SHP77 treated with DMSO at 0.1 percent for 48 hours (cell line): Measurements from ENCODE around the gene RADIL.

Source experiments
- DNase-seq: peaks from one replicate; lab custom pipeline; 2025; lab: John Stamatoyannopoulos, UW

Gene RADIL

DNA sequence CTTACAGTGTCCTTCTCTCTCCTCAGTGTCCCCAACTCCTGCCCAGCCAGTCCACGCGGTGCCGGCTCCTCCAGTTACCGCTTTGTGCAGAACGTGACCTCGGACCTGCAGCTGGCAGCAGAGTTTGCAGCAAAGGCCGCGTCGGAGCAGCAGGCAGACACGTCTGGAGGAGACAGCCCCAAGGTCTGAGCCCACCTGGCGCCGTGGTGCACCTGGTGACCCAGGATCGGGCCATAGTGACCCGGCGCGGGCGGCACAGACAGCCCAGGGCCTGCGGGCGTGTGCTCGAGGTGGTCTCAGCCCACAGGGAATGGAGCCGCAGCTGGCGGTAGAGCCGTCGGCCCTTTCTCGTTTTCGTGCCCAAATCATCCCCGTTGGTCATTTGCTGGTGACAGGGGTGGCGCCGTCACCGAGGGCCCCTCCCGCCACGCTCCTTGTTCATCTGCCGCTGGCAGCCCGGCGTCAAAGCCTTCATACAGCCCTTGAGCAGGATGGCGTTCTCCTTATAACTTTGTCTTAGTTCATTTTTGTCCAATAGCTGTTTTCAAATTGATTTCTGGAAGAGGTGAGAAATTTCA is 129.0 kb downstream of the RADIL start:
- DNase-seq: no peak

DNA sequence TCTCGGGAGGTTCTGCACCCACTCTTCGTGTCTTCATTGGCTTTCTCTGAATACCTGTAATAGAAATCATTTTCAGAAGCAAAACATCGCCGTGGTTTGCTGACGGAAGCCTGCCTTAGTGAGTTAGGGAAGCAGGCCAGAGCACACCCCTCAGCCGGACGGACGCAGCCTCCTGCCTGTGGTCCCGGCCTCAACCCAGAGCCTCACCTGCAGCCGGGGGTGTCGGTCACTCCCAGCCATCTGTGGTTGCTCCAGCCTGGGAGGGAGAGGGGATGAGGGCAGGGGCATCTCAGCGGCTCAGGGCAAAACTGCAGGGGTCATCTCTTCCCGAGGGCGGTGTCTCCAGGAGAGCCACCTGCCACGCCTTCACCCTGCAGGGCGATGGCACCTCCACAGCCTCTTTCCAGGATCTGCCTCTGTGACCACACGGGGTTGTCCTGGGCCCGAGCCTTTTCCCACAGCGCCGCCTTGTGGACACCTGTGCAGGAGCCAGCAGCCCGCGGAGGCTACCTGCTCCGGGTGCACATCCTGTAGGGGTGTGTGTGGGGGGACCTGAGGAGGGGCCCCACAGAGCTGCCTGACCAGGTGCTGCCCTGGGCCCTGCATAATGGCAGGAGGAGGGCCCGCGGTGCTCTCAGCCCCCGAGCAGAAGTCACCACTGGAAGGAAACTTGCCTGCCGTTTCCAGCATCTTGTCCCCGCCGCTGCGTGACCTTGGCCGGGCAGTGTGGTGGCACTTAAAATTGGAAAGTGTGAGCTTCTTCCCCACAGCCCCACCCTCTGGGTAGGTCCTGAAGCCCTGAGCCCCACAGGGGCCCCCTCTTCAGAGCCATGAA is 129.7 kb downstream of the RADIL start:
- DNase-seq: peak; percentile 53

DNA sequence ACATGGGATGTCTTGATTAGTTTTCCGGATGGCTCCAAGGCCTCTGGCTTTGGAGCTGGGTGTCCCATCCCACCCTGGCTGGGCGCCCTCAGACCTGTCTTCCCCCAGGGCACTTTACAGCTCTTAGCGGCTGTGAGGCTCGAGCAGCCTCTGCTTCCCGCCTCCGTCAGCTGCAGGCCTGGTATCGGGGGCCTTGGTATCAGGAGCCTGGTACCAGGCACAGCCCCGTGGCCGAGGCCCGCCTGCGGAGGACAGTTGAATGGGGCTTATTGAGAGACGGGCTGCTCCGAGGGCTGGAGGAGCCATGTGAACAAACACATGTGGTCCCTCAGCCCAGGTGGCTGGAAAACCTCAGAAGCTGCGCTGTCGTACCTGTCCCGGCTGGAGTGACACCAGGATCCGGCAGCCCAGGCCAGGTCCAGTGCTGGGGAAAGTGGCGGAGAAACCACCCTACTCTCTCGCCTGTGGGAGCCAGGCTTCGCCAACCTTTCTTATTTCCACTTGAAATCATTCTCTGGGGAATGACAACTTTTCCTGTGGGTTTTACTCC is 132.0 kb downstream of the RADIL start:
- no peak for DNase-seq

DNA sequence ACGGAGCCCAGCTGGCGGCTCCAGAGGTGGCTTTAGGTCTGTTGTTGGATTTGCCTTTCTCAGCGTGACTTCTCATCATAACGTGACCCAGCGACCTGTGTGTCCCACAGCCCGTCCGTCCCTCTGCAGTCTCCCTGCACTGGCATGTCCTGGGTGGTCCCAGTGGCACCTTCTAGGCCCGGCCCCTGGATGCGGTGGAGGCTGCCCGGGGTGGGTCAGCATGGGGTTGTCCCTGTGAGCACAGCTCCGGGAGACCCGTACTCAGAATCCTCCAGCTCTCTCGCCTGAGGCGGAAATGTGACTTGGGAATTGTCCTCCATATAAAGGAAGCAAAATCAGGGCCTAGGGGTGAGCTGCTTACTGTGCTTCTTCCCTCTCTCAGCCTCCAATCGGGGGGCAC is 133.7 kb downstream of the RADIL start:
- DNase-seq: no peak

DNA sequence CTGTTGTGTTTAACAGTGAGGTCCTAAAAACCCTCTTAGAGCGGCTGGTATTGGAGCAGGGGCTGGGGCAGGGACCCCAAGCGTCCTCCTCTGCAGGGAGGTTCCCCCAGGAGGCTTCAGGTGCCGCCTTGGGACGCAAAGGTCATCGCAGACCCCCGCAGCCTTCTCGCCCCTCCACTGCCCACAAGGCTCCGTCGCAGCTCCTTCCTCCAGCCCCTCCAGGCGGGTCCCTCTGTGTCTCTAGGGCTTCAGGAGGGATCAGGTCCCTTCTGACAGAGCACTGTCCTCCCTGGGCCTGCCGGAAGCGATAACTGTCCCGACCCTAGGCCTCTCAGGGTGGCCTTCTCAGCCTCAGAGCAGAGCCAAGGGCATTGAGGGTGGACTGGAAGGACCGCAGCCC is 134.2 kb downstream of the RADIL start:
- DNase-seq: no peak
